Prostate gland (tissue), 2 donors: ENCODE data around the gene CUL4A. TPM values are rescaled to one million over a fixed set of nuclear protein-coding genes. Genes with fewer than 3 reads are reported as not detected.

Experiments used
- DNase-seq: peaks from one replicate; pipeline ENCODE4 v3.0.0-alpha.2; 2019; ENCODE audit warnings: low spot score
- H3K27ac ChIP-seq, 2 donors: fragments of 200-600 bp; sonication (generic); 2 replicates each; pipeline ENCODE4 v1.5.1; 2017 to 2019
- H3K27me3 ChIP-seq: fragments of 200-600 bp; sonication (generic); replicated peaks from 2 replicates; pipeline ENCODE4 v1.5.1; 2019; ENCODE audit not compliant: insufficient read depth
- H3K36me3 ChIP-seq, 2 donors: fragments of 200-600 bp; sonication (generic); 1 replicate in 1 of 2; 2 replicates in 1 of 2; pipeline versions ENCODE4 v1.5.1 to v1.8.1; 2017 to 2019
- H3K4me1 ChIP-seq: fragments of 200-600 bp; sonication (generic); replicated peaks from 2 replicates; pipeline ENCODE4 v1.5.1; 2019
- H3K4me3 ChIP-seq, 2 donors: fragments of 200-600 bp; sonication (generic); 2 replicates each; pipeline ENCODE4 v1.5.1; 2017 to 2019
- H3K9me3 ChIP-seq: fragments of 200-600 bp; sonication (generic); 2 replicates; pipeline ENCODE4 v1.5.1; 2017
- CTCF ChIP-seq, 4 experiments: fragments of 200-600 bp in 2 of 4; fragments of 450-650 bp in 2 of 4; sonication (generic) in 2 of 4; IDR thresholded peaks; 1 replicate in 3 of 4; 2 replicates in 1 of 4; pipeline ENCODE4 v1.5.1; 2016 to 2019; ENCODE audit warnings: antibody characterized with exemption in 4 of 4, mild to moderate bottlenecking in 2 of 4, moderate library complexity in 2 of 4
- POLR2A ChIP-seq: fragments of 450-650 bp; IDR thresholded peaks from one replicate; pipeline ENCODE4 v1.6.1; 2016; ENCODE audit warnings: antibody characterized with exemption, mild to moderate bottlenecking
- POLR2AphosphoS5 ChIP-seq: sonication (generic); formaldehyde crosslinking; IDR thresholded peaks from one replicate; pipeline ENCODE4 v1.6.1; 2017; ENCODE audit warnings: antibody characterized with exemption
- WGBS: methylation state at CpG from one replicate; pipeline ENCODE4 v1.1.5; 2018; 5-methylcytosine and 5-hydroxymethylcytosine counted together
- intact Hi-C: fragments of 100-400 bp; cut with DNase I; formaldehyde crosslinking; loops from one replicate; pipeline ENCODE4 v1.14.2; 2022
- total RNA-seq, 2 donors: library from RNA; depleted of rRNA; stranded (reverse); fragments of >200 nt; gene quantifications; one replicate each; pipeline ENCODE4 v1.1.0, GENCODE V29; 2016

The CUL4A gene
- total RNA-seq, 2 donors from 2014 or later: 103 to 185 TPM

- peak within 1 kb of the TSS; percentile 99 for H3K27ac ChIP-seq
- no peaks in the 10 kb centered on the region for H3K9me3 ChIP-seq
- peak; percentile 85 for DNase-seq
- TF ChIP-seq CTCF (IDR thresholded peaks at IDR 0.05): peak in 2 of 4 experiments; percentile 17 to 25
- peak; percentile 93 for TF ChIP-seq POLR2AphosphoS5
- peak; percentile 76 for TF ChIP-seq POLR2A
- no peaks in the 10 kb centered on the region for H3K36me3 ChIP-seq
- WGBS: 1% methylated on average over 78 of the region's 103 CpGs
- H3K27me3 ChIP-seq: no peaks in the 10 kb centered on the region
- intact Hi-C loops: loop anchor here (5.0 kb wide), 2 partner anchors 51 to 89 kb away; partner anchors contain the start of genes LAMP1 and PROZ
- peak within 1 kb of the TSS; percentile 94 to 96 for H3K4me3 ChIP-seq
- peaks cover 11% of the 10 kb centered on the region for H3K4me1 ChIP-seq
Observed at GRCh38 chr13:113208421-113209335, 735 bp upstream of the CUL4A start, which contains the start of gene PCID2. PCID2 (minus strand) TSS chr13:113208669; CDS start chr13:113208634, 35 bp downstream.

- intact Hi-C loops: loop anchor here (5.0 to 10.0 kb wide), 3 partner anchors 53 to 265 kb away; partner anchors contain the start of genes LAMP1 and PROZ
- DNase-seq: peak; percentile 39
- under 1% methylated on average over 35 of the region's 67 CpGs for WGBS
- H3K4me1 ChIP-seq: peaks cover 13% of the 10 kb centered on the region
- H3K27me3 ChIP-seq: no peaks in the 10 kb centered on the region
- peak overlapping the region; percentile 99 for H3K27ac ChIP-seq
- H3K36me3 ChIP-seq: no peaks in the 10 kb centered on the region
- TF ChIP-seq POLR2AphosphoS5: no peak
- peak; percentile 6 for TF ChIP-seq POLR2A
- TF ChIP-seq CTCF (IDR thresholded peaks at IDR 0.05): peak in 1 of 4 experiments; percentile 17
- no peaks in the 10 kb centered on the region for H3K9me3 ChIP-seq
- H3K4me3 ChIP-seq: peak overlapping the region; percentile 94 to 96
Observed at GRCh38 chr13:113209759-113210421, 477 bp downstream of the CUL4A start.

- intact Hi-C loops: loop anchor here (10.0 kb wide), 1 partner anchor 266 kb away; no protein-coding TSS in a partner anchor
- WGBS: 89% methylated on average over 6 of the region's 6 CpGs
- Histone ChIP-seq H3K27ac (no peak overlapping the region), H3K9me3 (no peaks in the 10 kb centered on the region), H3K4me3 (no peak overlapping the region), H3K4me1 (peaks cover 13% of the 10 kb centered on the region), H3K36me3 (no peaks in the 10 kb centered on the region), H3K27me3 (no peaks in the 10 kb centered on the region)
- no peak for DNase-seq
- TF ChIP-seq CTCF (IDR thresholded peaks at IDR 0.05) (no peak), POLR2AphosphoS5 (no peak), POLR2A (no peak)
Observed at GRCh38 chr13:113210833-113211232, 1.4 kb downstream of the CUL4A start.

- Histone ChIP-seq H3K27ac (no peak overlapping the region), H3K4me1 (peaks cover 20% of the 10 kb centered on the region), H3K9me3 (no peaks in the 10 kb centered on the region), H3K36me3 (no peaks in the 10 kb centered on the region), H3K27me3 (no peaks in the 10 kb centered on the region), H3K4me3 (no peak overlapping the region)
- TF ChIP-seq POLR2AphosphoS5: no peak
- TF ChIP-seq CTCF (IDR thresholded peaks at IDR 0.05): no peak
- no peak for TF ChIP-seq POLR2A
- intact Hi-C loops: loop anchor here (10.0 kb wide), 1 partner anchor 267 kb away; no protein-coding TSS in a partner anchor
- no peak for DNase-seq
- WGBS: 90% methylated on average over 10 of the region's 10 CpGs
Observed at GRCh38 chr13:113211774-113212173, 2.4 kb downstream of the CUL4A start.
